Measurements from ENCODE around the gene ALG14. TPM values are rescaled to one million over a fixed set of nuclear protein-coding genes. Genes with fewer than 3 reads are reported as not detected.

Gene ALG14
- total and polyA plus RNA-seq, 2 donors (not counting 1 experiment from before 2014, with no cell fraction given): 0.92 to 2.6 TPM

- Histone ChIP-seq H3K36me3 (replicated peaks in 1 of 2; ENCODE audit: control extremely low read depth in 1 of 2, control insufficient read depth in 1 of 2, extremely low read depth in 1 of 2, insufficient read depth in 2 of 2, low read length in 1 of 2) (no peaks in the 10 kb centered on the region), H3K4me1 (ENCODE audit: control insufficient read depth in 2 of 2, insufficient read depth in 2 of 2, low read length in 2 of 2) (peaks cover 8 to 10% of the 10 kb centered on the region in 2 donors), H3K27me3 (replicated peaks in 1 of 4; ENCODE audit: control extremely low read depth in 1 of 4, control insufficient read depth in 3 of 4, insufficient read depth in 4 of 4, low read length in 3 of 4) (peaks cover 0 to 13% (median 3%) of the 10 kb centered on the region in 4 experiments), H3K27ac (ENCODE audit: low read length in 2 of 2) (no peak overlapping the region), H3K9ac (ENCODE audit: low read length) (no peak overlapping the region), H4K20me1 (ENCODE audit: control insufficient read depth, insufficient read depth, low read length, poor library complexity, severe bottlenecking) (no peaks in the 10 kb centered on the region), H2AFZ (ENCODE audit: insufficient read depth, low read depth, low read length, poor library complexity, severe bottlenecking) (no peak overlapping the region), H3K4me3 (ENCODE audit: control extremely low read depth in 1 of 5, extremely low read depth in 1 of 5, insufficient read depth in 1 of 5, low read depth in 2 of 5, low read length in 4 of 5) (no peak overlapping the region), H3K9me3 (ENCODE audit: control extremely low read depth in 1 of 3, control insufficient read depth in 2 of 3, insufficient read depth in 1 of 3, low read length in 2 of 3) (no peaks in the 10 kb centered on the region), H3K79me2 (ENCODE audit: control insufficient read depth, insufficient read depth, low read length) (no peaks in the 10 kb centered on the region), H3K4me2 (replicated peaks; ENCODE audit: low read depth, low read length, poor library complexity, severe bottlenecking) (no peak overlapping the region)
- H3K4me1 Mint-ChIP-seq: peaks cover 7% of the 10 kb centered on the region
- no peak for ATAC-seq (ENCODE audit: low read depth)
- POLR2A ChIA-PET: no interaction called here
- WGBS (ENCODE audit: insufficient coverage): 100% methylated on average over 1 of the region's 7 CpGs
- H3K27me3 Mint-ChIP-seq: peaks cover 8% of the 10 kb centered on the region
- intact Hi-C loops (cut with micrococcal nuclease): no loop called here
- no peak overlapping the region for H3K27ac Mint-ChIP-seq
- TF ChIP-seq CTCF (IDR thresholded peaks at IDR 0.05): no peak
- no peak for TF ChIP-seq EZH2 (IDR thresholded peaks at IDR 0.05; ENCODE audit: borderline replicate concordance, insufficient read depth, low read depth, low read length, poor library complexity, severe bottlenecking)
- DNase-seq: no peak
- CTCF ChIA-PET: no interaction called here
- H3K9me3 Mint-ChIP-seq (ENCODE audit: insufficient read depth): no peaks in the 10 kb centered on the region
- H3K4me3 Mint-ChIP-seq: no peak overlapping the region
These were observed 141.4 kb downstream of the ALG14 start for GRCh38 chr1:94931254-94931841.

- POLR2A ChIA-PET: no interaction called here
- WGBS (ENCODE audit: insufficient coverage): 94% methylated on average over 7 of the region's 11 CpGs
- Histone ChIP-seq H3K4me3 (ENCODE audit: control extremely low read depth in 1 of 5, extremely low read depth in 1 of 5, insufficient read depth in 1 of 5, low read depth in 2 of 5, low read length in 4 of 5) (no peak overlapping the region), H3K9ac (ENCODE audit: low read length) (no peak overlapping the region), H3K9me3 (ENCODE audit: control extremely low read depth in 1 of 3, control insufficient read depth in 2 of 3, insufficient read depth in 1 of 3, low read length in 2 of 3) (no peaks in the 10 kb centered on the region), H3K4me2 (replicated peaks; ENCODE audit: low read depth, low read length, poor library complexity, severe bottlenecking) (no peak overlapping the region), H3K27me3 (replicated peaks in 1 of 4; ENCODE audit: control extremely low read depth in 1 of 4, control insufficient read depth in 3 of 4, insufficient read depth in 4 of 4, low read length in 3 of 4) (peaks cover 0 to 27% (median 9%) of the 10 kb centered on the region in 4 experiments), H4K20me1 (ENCODE audit: control insufficient read depth, insufficient read depth, low read length, poor library complexity, severe bottlenecking) (no peaks in the 10 kb centered on the region), H3K79me2 (ENCODE audit: control insufficient read depth, insufficient read depth, low read length) (no peaks in the 10 kb centered on the region), H3K4me1 (ENCODE audit: control insufficient read depth in 2 of 2, insufficient read depth in 2 of 2, low read length in 2 of 2) (peaks cover 19 to 24% of the 10 kb centered on the region in 2 donors), H3K36me3 (replicated peaks in 1 of 2; ENCODE audit: control extremely low read depth in 1 of 2, control insufficient read depth in 1 of 2, extremely low read depth in 1 of 2, insufficient read depth in 2 of 2, low read length in 1 of 2) (no peaks in the 10 kb centered on the region), H3K27ac (ENCODE audit: low read length in 2 of 2) (no peak overlapping the region), H2AFZ (ENCODE audit: insufficient read depth, low read depth, low read length, poor library complexity, severe bottlenecking) (no peak overlapping the region)
- Mint-ChIP-seq H3K9me3 (ENCODE audit: insufficient read depth) (no peaks in the 10 kb centered on the region), H3K27me3 (peaks cover 22% of the 10 kb centered on the region), H3K4me1 (peaks cover 21% of the 10 kb centered on the region), H3K27ac (no peak overlapping the region), H3K4me3 (no peak overlapping the region)
- CTCF ChIA-PET: interaction anchor here (3.4 kb wide), 1 partner anchor 114 kb away, joined by 10 read pairs; no protein-coding TSS in a partner anchor
- intact Hi-C loops (cut with micrococcal nuclease): loop anchor here (5.0 kb wide), 3 partner anchors 48 to 1582 kb away; partner anchors contain the start of gene DR1
- TF ChIP-seq CTCF (IDR thresholded peaks at IDR 0.05): no peak
- no peak for TF ChIP-seq EZH2 (IDR thresholded peaks at IDR 0.05; ENCODE audit: borderline replicate concordance, insufficient read depth, low read depth, low read length, poor library complexity, severe bottlenecking)
- no peak for DNase-seq
- ATAC-seq (ENCODE audit: low read depth): no peak
These were observed 143.2 kb downstream of the ALG14 start for GRCh38 chr1:94929351-94930217.
